Transverse colon (tissue), 4 donors: Measurements from ENCODE around the gene OR1I1.

ENCODE experiments used
- CTCF ChIP-seq, 5 experiments: fragments of 200-600 bp in 3 of 5; fragments of 450-650 bp in 2 of 5; sonication (generic) in 3 of 5; IDR thresholded peaks; 1 replicate in 2 of 5; 2 replicates in 3 of 5; pipeline ENCODE4 v1.5.1; 2016 to 2017; ENCODE audit warnings: antibody characterized with exemption in 5 of 5, inconsistent platforms in 3 of 5, mild to moderate bottlenecking in 2 of 5, moderate library complexity in 1 of 5
- EP300 ChIP-seq: sonication (generic); formaldehyde crosslinking; IDR thresholded peaks from one replicate; pipeline ENCODE4 v1.6.1; 2017; ENCODE audit warnings: antibody characterized with exemption, low read depth
- POLR2A ChIP-seq: fragments of 450-650 bp; IDR thresholded peaks from one replicate; pipeline ENCODE4 v1.6.1; 2016; ENCODE audit warnings: antibody characterized with exemption, mild to moderate bottlenecking, moderate library complexity
- POLR2AphosphoS5 ChIP-seq, 3 donors: sonication (generic); formaldehyde crosslinking; IDR thresholded peaks; one replicate each; pipeline ENCODE4 v1.6.1; 2016; ENCODE audit warnings: antibody characterized with exemption in 3 of 3

GRCh38 chr19:15107061-15108010, 25.3 kb downstream of the OR1I1 start, which contains the start of gene SYDE1:
- no peak for TF ChIP-seq CTCF (IDR thresholded peaks at IDR 0.05)
- TF ChIP-seq POLR2A, result no peak
- no peak for TF ChIP-seq EP300
- TF ChIP-seq POLR2AphosphoS5 (IDR thresholded peaks at IDR 0.05), result peak in 2 of 3 donors; percentile 13 to 32
